ENCODE measurements around the gene SLC25A3.

GRCh38 chr12:98618952-98619351, 25.5 kb downstream of the SLC25A3 start:
- no peak for TF ChIP-seq EZH2 (IDR thresholded peaks at IDR 0.05)
- no peak for TF ChIP-seq CTCF (IDR thresholded peaks at IDR 0.05)
